Inflammatory macrophage treated with lipopolysaccharide for 4 hours (primary cell): ENCODE data around the gene FOXF1.

Experiments
- DNase-seq: peaks from one replicate; pipeline ENCODE4 v3.0.0-alpha.2; 2020

The FOXF1 gene

DNA sequence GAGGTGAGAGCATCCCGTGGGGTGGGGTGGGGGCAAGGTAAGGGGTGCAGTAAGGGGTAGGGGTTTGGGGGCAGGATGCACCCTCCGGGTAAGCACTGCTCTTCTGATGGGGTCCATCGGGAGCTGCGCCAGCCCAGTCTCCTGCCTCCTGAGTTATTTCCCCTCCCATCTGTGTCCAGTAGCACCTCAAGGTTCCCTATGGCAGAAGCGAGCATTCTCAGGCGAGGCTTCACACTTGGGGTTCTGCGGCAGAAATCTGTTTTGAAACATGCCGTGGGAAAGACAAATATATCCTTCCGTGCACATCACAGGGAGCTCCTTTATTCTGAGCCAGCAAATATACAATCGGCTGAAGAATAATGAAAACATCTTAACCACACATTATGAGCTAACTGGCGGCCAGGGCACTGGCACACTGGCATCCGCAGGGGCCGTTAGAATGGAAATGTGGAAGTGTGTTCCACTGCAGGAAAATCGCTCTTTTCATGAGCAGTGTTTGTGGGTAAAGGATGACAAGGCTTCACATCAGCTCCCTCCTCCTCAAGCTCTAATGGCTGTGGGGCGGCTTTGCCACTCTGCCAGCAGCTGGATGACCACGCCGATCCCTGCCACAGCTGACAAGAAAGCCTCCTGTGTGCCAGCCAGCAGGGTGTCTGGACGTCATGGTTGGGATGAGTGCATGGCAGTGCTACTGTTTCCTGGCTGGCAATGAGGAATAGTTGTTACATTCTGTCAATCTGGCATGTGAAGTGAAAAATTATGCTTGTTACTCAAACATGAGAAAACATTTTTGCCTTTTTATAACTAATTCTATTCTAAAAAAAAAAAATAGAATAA lies 24.7 kb downstream of the FOXF1 start:
- DNase-seq, result no peak

- no peak for DNase-seq
Measured at GRCh38 chr16:86536621-86537020, 26.3 kb downstream of the FOXF1 start.

DNA sequence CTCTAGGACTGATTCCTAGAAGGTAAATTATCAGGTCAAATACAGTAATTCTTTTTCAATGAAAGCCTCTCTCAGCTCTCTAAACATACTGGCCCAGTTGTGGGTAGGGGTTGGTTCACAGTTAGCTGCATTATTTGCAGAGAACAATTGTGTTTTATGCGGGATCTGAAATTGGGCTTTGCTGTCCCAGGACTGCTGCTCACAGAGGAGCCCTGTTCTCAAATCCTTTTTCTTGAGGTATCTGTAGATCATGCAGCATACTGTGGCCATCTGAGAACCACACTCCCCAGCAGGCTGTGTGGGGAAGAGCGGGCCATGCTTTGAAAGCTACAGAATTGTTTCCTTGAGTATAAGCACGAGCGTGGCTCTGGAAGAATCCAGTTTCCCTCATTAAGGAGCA lies 27.2 kb downstream of the FOXF1 start:
- DNase-seq, result no peak

GRCh38 chr16:86538196-86538780 lies 28.0 kb downstream of the FOXF1 start:
- DNase-seq, result no peak

DNA sequence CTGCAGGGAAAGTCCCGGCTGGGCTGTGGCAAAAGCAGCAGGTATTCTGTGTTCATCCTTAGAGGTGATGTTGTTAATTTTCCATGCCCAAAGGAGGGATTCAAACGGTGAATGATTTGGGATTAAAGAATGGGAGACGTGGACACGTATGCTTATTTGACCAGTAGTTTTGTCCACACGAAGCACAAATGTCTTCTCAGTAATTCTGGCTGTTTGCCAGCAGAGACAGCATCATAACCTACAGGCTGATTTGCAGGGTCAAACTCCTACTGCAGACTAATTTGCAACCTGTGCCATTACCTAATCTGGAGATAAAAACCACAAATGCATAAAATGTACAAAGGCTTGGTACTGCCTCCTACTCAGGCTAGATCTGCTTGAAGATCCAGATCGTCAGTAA lies 30.6 kb downstream of the FOXF1 start:
- no peak for DNase-seq

DNA sequence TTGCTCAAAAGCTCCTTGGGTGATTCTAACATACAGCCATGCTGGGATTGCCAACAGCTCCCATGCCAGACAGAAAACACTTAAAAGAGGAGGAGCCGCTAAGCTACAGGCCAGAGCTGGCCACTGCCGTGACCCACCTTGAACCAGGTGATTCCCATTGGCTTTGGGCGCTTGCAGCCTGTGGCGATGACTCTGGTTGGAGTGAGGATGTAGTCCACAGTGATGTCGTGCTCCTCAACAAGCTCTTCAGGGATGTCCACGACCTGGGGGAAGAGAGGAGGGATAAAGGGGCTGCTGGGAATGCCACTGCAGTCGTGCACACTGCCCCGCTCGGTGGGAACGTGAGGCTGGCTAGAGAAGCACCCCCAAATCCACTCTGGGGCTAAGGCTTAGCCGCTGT lies 31.2 kb downstream of the FOXF1 start:
- DNase-seq, result no peak

- DNase-seq, result no peak
Measured at GRCh38 chr16:86542756-86543750, 32.7 kb downstream of the FOXF1 start.

DNA sequence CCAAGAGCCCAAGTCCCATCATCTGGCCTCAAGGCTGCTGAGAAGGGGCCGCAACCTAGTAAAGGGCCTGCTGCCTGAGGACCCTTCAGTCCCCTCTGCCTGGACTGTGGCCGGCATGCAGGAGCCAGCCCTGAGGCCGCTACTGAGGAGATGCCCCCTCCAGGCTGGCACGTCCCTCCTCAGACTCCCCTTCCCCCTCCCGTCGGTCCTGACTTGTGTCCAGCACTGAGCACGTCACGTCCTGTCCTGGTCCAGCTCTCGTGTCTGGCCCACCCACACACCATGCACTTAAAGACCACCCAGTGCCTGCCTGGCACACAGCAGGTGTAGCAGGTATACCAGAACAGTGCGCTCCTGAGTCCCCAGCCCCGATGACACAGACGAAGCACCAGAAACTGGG lies 35.2 kb downstream of the FOXF1 start:
- no peak for DNase-seq

GRCh38 chr16:86545954-86546637 lies 35.8 kb downstream of the FOXF1 start:
- no peak for DNase-seq

DNA sequence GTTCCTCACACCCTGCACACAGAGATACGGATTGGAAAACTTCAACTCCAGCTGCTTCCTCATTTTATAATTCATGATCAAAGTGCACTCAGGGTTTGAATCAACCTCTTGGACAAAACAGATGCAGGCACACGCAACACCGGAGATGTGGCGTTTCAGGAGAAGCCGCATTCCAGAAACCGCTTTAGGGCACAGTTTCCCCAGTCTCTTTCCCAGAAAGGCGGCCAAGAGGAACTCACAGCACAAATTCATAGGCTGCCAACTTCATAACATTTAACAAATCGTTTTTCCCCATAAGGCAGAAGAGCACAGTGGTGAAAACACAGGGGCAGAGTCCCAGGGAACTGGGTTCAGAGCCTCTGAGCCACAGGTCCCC lies 36.3 kb downstream of the FOXF1 start:
- DNase-seq, result no peak

- DNase-seq, result no peak
Measured at GRCh38 chr16:86547286-86547685, 37.0 kb downstream of the FOXF1 start.

GRCh38 chr16:86549076-86549892 lies 39.0 kb downstream of the FOXF1 start:
- no peak for DNase-seq

- DNase-seq, result no peak
Measured at GRCh38 chr16:86549893-86550190, 39.5 kb downstream of the FOXF1 start.

DNA sequence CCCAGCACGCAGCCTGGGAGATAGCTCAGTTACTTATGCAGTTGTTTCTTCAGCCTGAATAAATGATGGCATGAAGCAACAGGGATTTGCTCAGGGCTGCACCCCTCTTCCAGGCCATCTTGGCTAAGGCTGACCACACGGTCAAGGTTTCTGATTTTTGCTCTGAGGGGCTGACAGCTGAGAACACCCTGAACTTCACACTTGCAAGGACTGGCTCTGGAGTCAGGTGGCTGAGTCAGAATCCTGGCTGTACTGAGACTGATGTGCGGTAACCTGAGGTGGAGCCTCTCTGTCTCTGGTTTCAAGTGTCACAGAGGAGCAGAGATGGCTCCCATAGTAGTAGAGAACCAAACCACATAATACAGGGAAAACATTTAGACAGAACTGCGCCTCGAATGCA lies 40.0 kb downstream of the FOXF1 start:
- no peak for DNase-seq

DNA sequence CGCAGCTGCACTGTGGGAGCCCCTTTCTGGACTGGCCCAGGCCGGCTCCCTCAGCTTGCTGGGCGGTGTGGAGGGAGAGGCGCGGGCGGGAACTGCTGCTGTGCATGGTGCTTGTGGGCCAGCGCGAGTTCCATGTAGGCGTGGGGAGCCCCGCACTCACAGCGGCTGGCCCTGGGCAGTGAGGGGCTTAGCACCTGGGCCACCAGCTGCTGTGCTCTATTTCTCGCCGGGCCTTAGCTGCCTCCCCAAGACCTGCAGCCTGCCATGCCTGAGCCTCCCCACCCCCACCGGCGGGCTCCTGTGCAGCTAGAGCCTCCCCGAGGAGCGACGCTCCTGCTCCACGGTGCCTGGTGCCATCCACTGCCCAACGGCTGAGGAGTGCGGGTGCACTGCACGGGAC lies 43.0 kb downstream of the FOXF1 start:
- no peak for DNase-seq

GRCh38 chr16:86554599-86554916 lies 44.2 kb downstream of the FOXF1 start:
- no peak for DNase-seq

DNA sequence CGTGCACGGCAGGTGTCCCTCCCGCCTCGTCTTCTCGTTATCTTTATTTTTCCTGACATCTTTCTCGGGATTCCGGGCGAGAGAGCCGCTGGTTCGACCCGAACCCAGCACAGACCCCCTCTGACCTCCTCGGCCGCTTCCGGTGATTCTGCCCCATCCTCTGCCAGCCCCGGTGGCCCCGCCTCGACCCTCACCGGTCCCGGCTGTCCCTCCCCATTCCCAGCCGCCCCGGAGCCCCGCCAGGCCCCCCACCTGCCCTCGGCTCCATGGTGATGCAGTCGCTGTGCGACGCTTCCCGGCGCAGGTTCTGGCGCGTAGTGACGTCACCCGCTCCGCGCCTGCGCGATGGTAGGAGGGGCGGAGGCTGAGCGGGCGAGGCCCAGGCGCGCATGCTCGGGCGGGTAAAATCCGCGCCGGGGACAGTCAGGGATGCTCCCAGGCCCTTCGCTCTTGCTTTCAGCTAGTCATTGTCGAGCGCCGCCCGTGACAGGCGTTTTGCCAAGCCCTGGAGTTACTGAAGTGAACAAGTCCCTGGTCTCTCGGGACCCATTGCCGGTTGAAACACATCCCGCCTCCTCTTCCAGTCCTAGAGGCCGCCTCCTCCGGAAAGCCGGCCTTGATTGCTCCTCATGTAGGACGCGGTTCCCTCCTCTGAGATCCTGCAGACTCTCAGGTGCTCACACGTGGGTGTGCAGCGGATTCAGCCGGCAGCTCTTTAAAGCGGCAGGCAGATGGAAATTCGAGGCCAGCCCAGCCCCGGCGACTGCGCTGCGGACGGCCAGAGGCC lies 44.8 kb downstream of the FOXF1 start, which contains the start of gene MTHFSD:
Gene MTHFSD (minus strand): TSS at position 319 of the 787 bp plus-strand sequence. CDS start 51 bp downstream, at position 268.
- peak; percentile 91 for DNase-seq

GRCh38 chr16:86555704-86556075 lies 45.4 kb downstream of the FOXF1 start:
- no peak for DNase-seq

DNA sequence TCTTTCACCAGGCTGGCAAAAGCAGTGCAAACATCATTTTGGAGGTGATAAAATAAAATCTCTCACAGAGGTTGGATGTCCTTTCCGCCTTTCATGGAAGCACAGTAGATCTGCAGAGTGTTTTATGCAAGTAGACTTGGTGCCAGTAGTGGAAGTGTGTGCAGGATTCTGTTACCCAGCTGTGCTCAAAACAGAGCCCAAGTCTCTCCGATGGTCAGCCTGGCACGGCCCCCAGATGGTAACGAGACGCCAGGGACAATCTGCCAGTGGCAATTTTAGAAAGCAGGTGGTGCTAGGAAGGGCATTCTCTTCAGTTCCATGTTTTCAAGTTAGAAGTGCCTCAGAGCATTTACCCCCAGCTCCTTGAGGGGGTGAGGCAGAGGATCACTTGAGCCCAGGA lies 46.2 kb downstream of the FOXF1 start:
- no peak for DNase-seq

DNA sequence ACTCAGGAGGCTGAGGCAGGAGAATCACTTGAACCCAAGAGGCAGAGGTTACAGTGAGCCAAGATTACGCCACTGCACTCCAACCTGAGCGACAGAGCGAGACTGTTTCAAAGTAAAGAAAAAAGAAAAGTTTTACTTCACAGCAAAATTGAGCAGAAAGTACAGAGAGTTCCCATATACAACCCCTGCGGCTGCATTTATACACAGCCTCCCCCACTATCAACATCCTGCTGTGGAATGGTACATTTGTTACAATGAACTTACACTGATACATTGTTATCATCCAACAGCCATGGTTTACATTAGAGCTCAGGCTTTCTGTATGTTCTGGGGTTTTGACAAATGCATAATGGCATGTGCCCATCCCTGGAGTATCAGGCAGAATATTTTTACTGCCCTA lies 47.3 kb downstream of the FOXF1 start:
- no peak for DNase-seq
